CMK (cell line): ENCODE results near the gene CD226.

Experiments
- DNase-seq: peaks from one replicate; pipeline ENCODE4 v3.0.0-alpha.2; 2010; ENCODE audit warnings: low read depth

The CD226 gene

DNA sequence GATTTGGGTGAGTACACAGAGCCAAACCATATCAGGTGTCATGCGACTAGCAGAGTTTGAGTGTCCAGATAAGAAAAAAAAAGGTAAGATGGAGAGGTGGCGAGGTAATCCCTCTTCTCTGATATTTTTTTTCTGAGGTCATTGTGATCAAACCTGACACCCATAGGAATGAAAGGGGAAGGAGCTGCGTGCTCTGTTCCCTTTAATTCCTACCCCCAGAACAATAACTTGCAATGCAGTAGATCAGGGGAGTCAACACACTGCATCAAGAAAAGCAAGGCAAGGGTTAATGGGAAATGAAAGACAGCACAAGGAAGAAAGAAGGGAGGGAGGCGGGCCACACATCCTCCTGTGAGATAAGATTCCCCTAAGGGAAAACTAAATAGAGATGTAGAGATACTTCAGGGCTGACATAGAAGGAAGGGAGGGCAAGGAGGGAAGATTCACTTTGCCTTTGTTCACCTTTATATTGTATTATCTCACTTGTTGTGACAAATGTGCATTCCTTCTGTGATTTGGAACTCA is 132.8 kb downstream of the CD226 start:
- DNase-seq = no peak

DNA sequence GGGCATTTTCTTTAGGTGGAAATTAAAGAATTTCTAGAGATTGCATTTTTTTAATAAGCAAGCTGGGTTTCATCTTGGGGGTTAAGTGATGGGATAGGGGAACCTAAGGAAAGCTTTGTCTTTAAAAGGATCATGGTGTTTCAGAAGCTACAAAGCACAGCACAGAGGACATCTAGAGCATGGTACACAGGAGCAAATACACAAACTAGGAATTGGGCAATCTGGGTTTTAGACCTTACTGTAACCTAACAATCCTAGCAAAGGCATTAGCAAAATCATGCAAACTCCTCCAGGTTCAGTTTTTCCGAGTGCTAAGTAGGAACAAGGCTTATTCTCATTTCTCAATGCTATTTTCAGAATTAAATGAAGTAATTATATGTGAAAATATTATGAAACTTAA is 134.1 kb downstream of the CD226 start:
- DNase-seq = no peak

- DNase-seq = no peak
Observed at GRCh38 chr18:69808399-69808798, 139.3 kb downstream of the CD226 start.

DNA sequence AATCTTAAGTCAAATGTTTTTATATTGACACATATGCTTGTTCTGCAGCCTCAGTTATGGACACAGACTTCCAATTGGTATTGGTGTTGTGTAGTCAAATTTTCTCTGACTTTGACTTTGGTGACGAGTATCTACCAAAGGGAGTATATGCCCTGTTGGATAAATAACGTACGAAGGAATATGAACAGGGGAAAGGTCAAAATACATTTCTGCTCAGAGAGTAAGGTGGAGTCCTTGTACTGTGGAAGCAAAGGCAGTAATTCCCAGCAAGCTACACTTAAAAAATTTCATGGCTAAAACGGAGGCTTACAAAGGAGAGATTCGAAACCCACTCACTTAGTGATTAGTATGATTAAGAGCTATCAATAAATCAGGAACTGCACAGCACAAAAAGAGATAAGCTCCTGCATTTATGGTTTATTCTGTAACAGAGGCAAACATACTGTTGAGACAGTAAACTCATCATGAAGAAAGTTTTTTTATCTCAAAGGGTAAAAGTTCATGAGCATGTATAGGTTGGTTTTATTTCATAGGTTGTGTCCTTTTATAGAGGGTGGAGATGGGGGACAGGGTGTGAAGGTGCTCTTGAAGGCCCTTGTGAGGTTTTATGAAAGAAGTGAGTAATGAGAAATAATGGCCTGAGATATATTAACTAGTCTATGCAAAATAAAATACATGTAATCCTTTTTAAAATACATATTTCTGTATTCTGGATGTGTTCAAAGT is 142.7 kb downstream of the CD226 start:
- no peak for DNase-seq
